ENCODE data around the gene BICRA. TPM values are rescaled to one million over a fixed set of nuclear protein-coding genes. Genes with fewer than 3 reads are reported as not detected.

BICRA gene
- total and polyA plus RNA-seq, 9 of the 15 experiments (the other 6 are each of a cell fraction or from before 2014, with no cell fraction given): 0.01 to 8.8 (median 1.2) TPM

- DNase-seq (ENCODE audit: extremely low read depth in 1 of 4, low spot score in 3 of 4): no peak
- Histone ChIP-seq H3K27ac (ENCODE audit: extremely low read depth, low read depth, low read length) (no peak overlapping the region), H3K27me3 (ENCODE audit: control insufficient read depth in 2 of 2, insufficient read depth in 2 of 2, low read length in 2 of 2) (no peaks in the 10 kb centered on the region), H3K9me3 (replicated peaks; ENCODE audit: control insufficient read depth, insufficient read depth, low read depth, low read length) (no peaks in the 10 kb centered on the region), H3K36me3 (ENCODE audit: control insufficient read depth, insufficient read depth, low read length) (peaks cover 2% of the 10 kb centered on the region; the same call in 1 of the 3 replicates), H3K4me1 (replicated peaks in 1 of 2; ENCODE audit: control insufficient read depth in 2 of 2, insufficient read depth in 2 of 2, low read length in 2 of 2) (peaks cover 5 to 14% of the 10 kb centered on the region in 2 experiments; a peak in 4 of 5 replicates), H3K4me3 (no peak overlapping the region), H4K20me1 (replicated peaks; ENCODE audit: control insufficient read depth, insufficient read depth, low read length) (peaks cover 11% of the 10 kb centered on the region), H3K79me2 (ENCODE audit: control insufficient read depth, insufficient read depth, low read length) (peaks cover 22% of the 10 kb centered on the region), H3K4me2 (ENCODE audit: insufficient read depth, low read length) (no peak overlapping the region), H2AFZ (ENCODE audit: low read depth, low read length) (no peak overlapping the region), H3K9ac (ENCODE audit: insufficient read depth in 1 of 2, low read depth in 2 of 2, low read length in 2 of 2) (no peak overlapping the region), H3K9me1 (ENCODE audit: control insufficient read depth, insufficient read depth, low read length) (no peaks in the 10 kb centered on the region)
- ChIA-PET CTCF (ENCODE audit: low intra/inter-chr PET ratio) (no interaction called here), POLR2A (interaction anchor here (0.7 to 1.9 kb wide), 7 partner anchors 10 to 38 kb away, joined by 3 to 5 read pairs (median 4); no protein-coding TSS in a partner anchor)
- no TSS peak for BruUV-seq (replicated peaks)
- intact Hi-C loops (cut with micrococcal nuclease) (no loop called here), in situ Hi-C loops (cut with MboI) (no loop called here)
- ATAC-seq: no peak; the same call in 2 of the 3 replicates
- no peak for FAIRE-seq
- 58% methylated on average over 4 of the region's 7 CpGs for WGBS (ENCODE audit: insufficient coverage, low coverage, missing lambda C conversion rate)
- TF ChIP-seq SLC30A9 (CRISPR knock-in tag; IDR thresholded peaks at IDR 0.05) (no peak), SMC3 (conservative IDR thresholded peaks at IDR 0.05; ENCODE audit: insufficient read depth, low read depth, low read length) (no peak), MAFF (IDR thresholded peaks at IDR 0.05; ENCODE audit: low read length) (no peak), GTF2F1 (IDR thresholded peaks at IDR 0.05; ENCODE audit: low read depth, low read length) (no peak), XRCC3 (IDR thresholded peaks at IDR 0.05) (no peak), COPS2 (conservative IDR thresholded peaks at IDR 0.05) (no peak), ZNF239 (CRISPR knock-in tag; IDR thresholded peaks at IDR 0.05) (no peak), ZMIZ1 (IDR thresholded peaks at IDR 0.05; ENCODE audit: low read depth in 2 of 2, low read length in 2 of 2) (no peak), ZBTB1 (CRISPR knock-in tag; IDR thresholded peaks at IDR 0.05; ENCODE audit: borderline replicate concordance, low read depth) (no peak), RBM39 (optimal IDR thresholded peaks at IDR 0.05; ENCODE audit: low read depth, low read length) (no peak), DPF2 (IDR thresholded peaks at IDR 0.05) (no peak), DNMT1 (IDR thresholded peaks at IDR 0.05) (no peak), MEF2D (tag; conservative IDR thresholded peaks at IDR 0.05; ENCODE audit: low read depth) (no peak), HDAC3 (IDR thresholded peaks at IDR 0.05; ENCODE audit: borderline replicate concordance, partially characterized antibody) (no peak), TSHZ1 (CRISPR knock-in tag; IDR thresholded peaks at IDR 0.05) (no peak), CHD1 (IDR thresholded peaks at IDR 0.05; ENCODE audit: low read length) (no peak), ZFP1 (CRISPR knock-in tag; IDR thresholded peaks at IDR 0.05) (no peak), TEAD2 (tag; IDR thresholded peaks at IDR 0.05) (no peak), PHTF2 (CRISPR knock-in tag; IDR thresholded peaks at IDR 0.05) (no peak)
Observed at GRCh38 chr19:47625650-47626049, 16.7 kb downstream of the BICRA start.

Data from K562 (cell line).